ENCODE data around the gene RAB33A.

GRCh38 chrX:130184857-130185256, 13.1 kb downstream of the RAB33A start:
- TF ChIP-seq CTCF (IDR thresholded peaks at IDR 0.05) (no peak), POLR2A (IDR thresholded peaks at IDR 0.05) (no peak)

Data from body of pancreas (tissue), 4 donors.